ENCODE results near the gene RAMP1. TPM values are rescaled to one million over a fixed set of nuclear protein-coding genes. Genes with fewer than 3 reads are reported as not detected.

RAMP1 gene
- total RNA-seq, 1 experiment from 2014 or later, result 23.4 TPM

DNA sequence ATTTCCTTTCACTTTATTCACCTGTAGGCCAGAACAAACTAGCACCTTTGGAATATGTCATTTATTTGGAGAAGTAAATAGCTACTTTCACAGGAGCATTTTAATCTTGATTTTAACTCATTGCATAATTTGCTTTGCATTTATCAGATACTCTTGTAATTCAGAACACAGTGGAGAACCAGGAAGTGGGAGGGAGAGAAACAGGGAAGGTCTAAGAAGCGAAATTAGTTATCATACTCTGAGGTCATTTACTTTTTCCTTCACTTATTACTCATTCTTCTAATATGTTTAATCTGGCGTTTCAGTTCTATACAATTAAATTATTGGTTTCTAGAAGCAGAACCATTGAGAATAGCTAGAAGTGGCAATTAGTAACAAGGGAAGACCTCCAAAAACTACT is 40.2 kb upstream of the RAMP1 start:
- BruUV-seq (replicated peaks), result no TSS peak
- CTCF ChIA-PET, result no interaction called here
- POLR2A ChIA-PET, result no interaction called here

DNA sequence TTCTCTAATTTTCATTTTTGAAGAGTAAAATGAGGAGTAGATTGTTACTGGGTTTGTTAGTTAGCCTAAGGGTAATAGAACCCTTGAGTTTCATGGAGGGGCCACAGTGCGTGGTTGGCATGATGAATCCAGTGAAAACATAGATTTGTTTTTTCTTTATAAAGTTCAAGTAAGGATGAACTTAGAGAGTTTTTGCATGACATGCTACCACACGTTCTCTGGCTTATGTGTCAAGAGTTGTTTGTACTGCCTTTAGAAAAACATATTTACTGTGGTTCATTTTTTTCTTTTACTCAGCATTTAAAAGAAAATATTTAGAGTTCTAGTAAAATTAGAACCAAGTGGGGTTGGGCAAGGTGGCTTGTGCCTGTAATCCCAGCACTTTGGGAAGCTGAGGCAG is 39.0 kb upstream of the RAMP1 start:
- no peaks in the 10 kb centered on the region for H3K27me3 ChIP-seq (ENCODE audit: insufficient read depth, low read length)
- H3K4me3 ChIP-seq (replicated peaks in 1 of 2; ENCODE audit: low read depth in 1 of 2, low read length in 2 of 2), result no peak overlapping the region
- RAD21 ChIA-PET (ENCODE audit: low non-redundant PET in 1 of 2, low total read pairs in 2 of 2, uncharacterized antibody in 2 of 2, unreplicated experiment in 2 of 2), result no interaction called here
- intact Hi-C loops (cut with micrococcal nuclease), result no loop called here
- no TSS peak for BruUV-seq (replicated peaks)
- POLR2A ChIA-PET, result no interaction called here
- no peaks in the 10 kb centered on the region for H4K20me1 ChIP-seq (ENCODE audit: insufficient read depth)
- H2AFZ ChIP-seq (ENCODE audit: low read depth, low read length, poor library complexity, severe bottlenecking), result no peak overlapping the region
- H3K9me2 ChIP-seq (ENCODE audit: insufficient read depth), result no peaks in the 10 kb centered on the region
- no peaks in the 10 kb centered on the region for H3K4me1 ChIP-seq (ENCODE audit: control insufficient read depth in 1 of 2, insufficient read depth in 2 of 2, low read length in 2 of 2)
- ATAC-seq, result no peak
- CTCF ChIA-PET, result no interaction called here
- H3K36me3 ChIP-seq (ENCODE audit: control insufficient read depth in 1 of 2, insufficient read depth in 2 of 2, low read length in 2 of 2), result no peaks in the 10 kb centered on the region
- DNase-seq (ENCODE audit: low read depth, low spot score), result no peak
- no peak overlapping the region for H3K9ac ChIP-seq (ENCODE audit: low read length)
- no peak overlapping the region for H3K4me2 ChIP-seq (ENCODE audit: low read length)
- H3K79me2 ChIP-seq (ENCODE audit: insufficient read depth, low read length), result no peaks in the 10 kb centered on the region
- H3K27ac ChIP-seq (ENCODE audit: low read depth, low read length), result no peak overlapping the region
- H3K9me3 ChIP-seq (ENCODE audit: control insufficient read depth in 1 of 2, insufficient read depth in 1 of 2, low read depth in 1 of 2, low read length in 2 of 2), result no peaks in the 10 kb centered on the region
- no peak for TF ChIP-seq CEBPB (IDR thresholded peaks at IDR 0.05; ENCODE audit: low read depth)
- no peak for TF ChIP-seq EZH2phosphoT487 (IDR thresholded peaks at IDR 0.05; ENCODE audit: borderline replicate concordance)
- TF ChIP-seq SRF (IDR thresholded peaks at IDR 0.05; ENCODE audit: low read depth), result no peak
- TF ChIP-seq RAD21 (IDR thresholded peaks at IDR 0.05; ENCODE audit: low read depth), result no peak
- TF ChIP-seq ELF1 (IDR thresholded peaks at IDR 0.05; ENCODE audit: borderline replicate concordance, low read depth), result no peak
- TF ChIP-seq ZFX (IDR thresholded peaks at IDR 0.05), result no peak
- TF ChIP-seq, protein P1, sequence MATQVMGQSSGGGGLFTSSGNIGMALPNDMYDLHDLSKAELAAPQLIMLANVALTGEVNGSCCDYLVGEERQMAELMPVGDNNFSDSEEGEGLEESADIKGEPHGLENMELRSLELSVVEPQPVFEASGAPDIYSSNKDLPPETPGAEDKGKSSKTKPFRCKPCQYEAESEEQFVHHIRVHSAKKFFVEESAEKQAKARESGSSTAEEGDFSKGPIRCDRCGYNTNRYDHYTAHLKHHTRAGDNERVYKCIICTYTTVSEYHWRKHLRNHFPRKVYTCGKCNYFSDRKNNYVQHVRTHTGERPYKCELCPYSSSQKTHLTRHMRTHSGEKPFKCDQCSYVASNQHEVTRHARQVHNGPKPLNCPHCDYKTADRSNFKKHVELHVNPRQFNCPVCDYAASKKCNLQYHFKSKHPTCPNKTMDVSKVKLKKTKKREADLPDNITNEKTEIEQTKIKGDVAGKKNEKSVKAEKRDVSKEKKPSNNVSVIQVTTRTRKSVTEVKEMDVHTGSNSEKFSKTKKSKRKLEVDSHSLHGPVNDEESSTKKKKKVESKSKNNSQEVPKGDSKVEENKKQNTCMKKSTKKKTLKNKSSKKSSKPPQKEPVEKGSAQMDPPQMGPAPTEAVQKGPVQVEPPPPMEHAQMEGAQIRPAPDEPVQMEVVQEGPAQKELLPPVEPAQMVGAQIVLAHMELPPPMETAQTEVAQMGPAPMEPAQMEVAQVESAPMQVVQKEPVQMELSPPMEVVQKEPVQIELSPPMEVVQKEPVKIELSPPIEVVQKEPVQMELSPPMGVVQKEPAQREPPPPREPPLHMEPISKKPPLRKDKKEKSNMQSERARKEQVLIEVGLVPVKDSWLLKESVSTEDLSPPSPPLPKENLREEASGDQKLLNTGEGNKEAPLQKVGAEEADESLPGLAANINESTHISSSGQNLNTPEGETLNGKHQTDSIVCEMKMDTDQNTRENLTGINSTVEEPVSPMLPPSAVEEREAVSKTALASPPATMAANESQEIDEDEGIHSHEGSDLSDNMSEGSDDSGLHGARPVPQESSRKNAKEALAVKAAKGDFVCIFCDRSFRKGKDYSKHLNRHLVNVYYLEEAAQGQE (IDR thresholded peaks at IDR 0.05; ENCODE audit: low read depth), result no peak
- TF ChIP-seq EZH2 (IDR thresholded peaks at IDR 0.05), result no peak
- no peak for TF ChIP-seq EGR1 (IDR thresholded peaks at IDR 0.05; ENCODE audit: low read depth)
- TF ChIP-seq, protein P2, sequence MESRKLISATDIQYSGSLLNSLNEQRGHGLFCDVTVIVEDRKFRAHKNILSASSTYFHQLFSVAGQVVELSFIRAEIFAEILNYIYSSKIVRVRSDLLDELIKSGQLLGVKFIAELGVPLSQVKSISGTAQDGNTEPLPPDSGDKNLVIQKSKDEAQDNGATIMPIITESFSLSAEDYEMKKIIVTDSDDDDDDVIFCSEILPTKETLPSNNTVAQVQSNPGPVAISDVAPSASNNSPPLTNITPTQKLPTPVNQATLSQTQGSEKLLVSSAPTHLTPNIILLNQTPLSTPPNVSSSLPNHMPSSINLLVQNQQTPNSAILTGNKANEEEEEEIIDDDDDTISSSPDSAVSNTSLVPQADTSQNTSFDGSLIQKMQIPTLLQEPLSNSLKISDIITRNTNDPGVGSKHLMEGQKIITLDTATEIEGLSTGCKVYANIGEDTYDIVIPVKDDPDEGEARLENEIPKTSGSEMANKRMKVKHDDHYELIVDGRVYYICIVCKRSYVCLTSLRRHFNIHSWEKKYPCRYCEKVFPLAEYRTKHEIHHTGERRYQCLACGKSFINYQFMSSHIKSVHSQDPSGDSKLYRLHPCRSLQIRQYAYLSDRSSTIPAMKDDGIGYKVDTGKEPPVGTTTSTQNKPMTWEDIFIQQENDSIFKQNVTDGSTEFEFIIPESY (IDR thresholded peaks at IDR 0.05; ENCODE audit: extremely low read depth, insufficient replicate concordance, low read length), result no peak

More for the DNA sequence above, 40.2 kb upstream of the RAMP1 start:
- Histone ChIP-seq H4K20me1 (ENCODE audit: insufficient read depth) (no peaks in the 10 kb centered on the region), H3K9me3 (ENCODE audit: control insufficient read depth in 1 of 2, insufficient read depth in 1 of 2, low read depth in 1 of 2, low read length in 2 of 2) (no peaks in the 10 kb centered on the region), H3K4me1 (ENCODE audit: control insufficient read depth in 1 of 2, insufficient read depth in 2 of 2, low read length in 2 of 2) (no peaks in the 10 kb centered on the region), H2AFZ (ENCODE audit: low read depth, low read length, poor library complexity, severe bottlenecking) (peak overlapping the region; percentile 8), H3K9me2 (ENCODE audit: insufficient read depth) (no peaks in the 10 kb centered on the region), H3K79me2 (ENCODE audit: insufficient read depth, low read length) (no peaks in the 10 kb centered on the region), H3K36me3 (ENCODE audit: control insufficient read depth in 1 of 2, insufficient read depth in 2 of 2, low read length in 2 of 2) (no peaks in the 10 kb centered on the region), H3K9ac (ENCODE audit: low read length) (no peak overlapping the region), H3K4me2 (ENCODE audit: low read length) (no peak overlapping the region), H3K4me3 (replicated peaks in 1 of 2; ENCODE audit: low read depth in 1 of 2, low read length in 2 of 2) (no peak overlapping the region), H3K27ac (ENCODE audit: low read depth, low read length) (no peak overlapping the region), H3K27me3 (ENCODE audit: insufficient read depth, low read length) (no peaks in the 10 kb centered on the region)
- no peak for DNase-seq (ENCODE audit: low read depth, low spot score)
- TF ChIP-seq ELF1 (IDR thresholded peaks at IDR 0.05; ENCODE audit: borderline replicate concordance, low read depth) (no peak), POLR2A (IDR thresholded peaks at IDR 0.05; ENCODE audit: borderline replicate concordance, extremely low read depth, insufficient read depth, insufficient read length) (no peak), CBX3 (IDR thresholded peaks at IDR 0.05; ENCODE audit: low read depth) (no peak)
- TF ChIP-seq, protein P3, sequence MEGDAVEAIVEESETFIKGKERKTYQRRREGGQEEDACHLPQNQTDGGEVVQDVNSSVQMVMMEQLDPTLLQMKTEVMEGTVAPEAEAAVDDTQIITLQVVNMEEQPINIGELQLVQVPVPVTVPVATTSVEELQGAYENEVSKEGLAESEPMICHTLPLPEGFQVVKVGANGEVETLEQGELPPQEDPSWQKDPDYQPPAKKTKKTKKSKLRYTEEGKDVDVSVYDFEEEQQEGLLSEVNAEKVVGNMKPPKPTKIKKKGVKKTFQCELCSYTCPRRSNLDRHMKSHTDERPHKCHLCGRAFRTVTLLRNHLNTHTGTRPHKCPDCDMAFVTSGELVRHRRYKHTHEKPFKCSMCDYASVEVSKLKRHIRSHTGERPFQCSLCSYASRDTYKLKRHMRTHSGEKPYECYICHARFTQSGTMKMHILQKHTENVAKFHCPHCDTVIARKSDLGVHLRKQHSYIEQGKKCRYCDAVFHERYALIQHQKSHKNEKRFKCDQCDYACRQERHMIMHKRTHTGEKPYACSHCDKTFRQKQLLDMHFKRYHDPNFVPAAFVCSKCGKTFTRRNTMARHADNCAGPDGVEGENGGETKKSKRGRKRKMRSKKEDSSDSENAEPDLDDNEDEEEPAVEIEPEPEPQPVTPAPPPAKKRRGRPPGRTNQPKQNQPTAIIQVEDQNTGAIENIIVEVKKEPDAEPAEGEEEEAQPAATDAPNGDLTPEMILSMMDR (IDR thresholded peaks at IDR 0.05 in 2 of 3, conservative IDR thresholded peaks at IDR 0.05 in 1 of 3; ENCODE audit: borderline replicate concordance in 1 of 3, insufficient read depth in 1 of 3, low read depth in 2 of 3, low read length in 2 of 3), result no peak
- no peak for ATAC-seq
- intact Hi-C loops (cut with micrococcal nuclease), result no loop called here
- RAD21 ChIA-PET (ENCODE audit: low non-redundant PET in 1 of 2, low total read pairs in 2 of 2, uncharacterized antibody in 2 of 2, unreplicated experiment in 2 of 2), result no interaction called here
